ENCODE results near the gene BSG.

DNA sequence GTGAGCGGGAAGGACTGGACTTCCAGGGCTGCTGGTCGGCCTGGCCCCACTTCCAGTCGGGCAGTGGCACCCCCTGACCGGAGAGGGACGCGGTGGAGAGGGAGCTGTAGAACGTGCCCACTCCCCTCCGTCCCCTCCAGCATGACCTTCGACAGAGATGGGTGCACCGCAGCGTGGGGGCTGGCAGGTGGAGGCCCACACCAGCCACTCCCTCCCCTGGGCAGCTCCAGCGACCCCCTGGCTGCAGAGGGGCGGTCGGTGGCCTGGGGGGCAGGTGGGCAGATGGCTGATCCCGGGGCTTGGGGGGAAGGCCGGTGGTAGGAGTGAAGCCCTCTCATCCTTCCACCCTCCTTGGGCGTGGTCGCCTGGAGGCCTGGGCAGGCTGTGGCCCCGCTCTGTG, 19.7 kb downstream of the BSG start:
- TF ChIP-seq, protein P1, sequence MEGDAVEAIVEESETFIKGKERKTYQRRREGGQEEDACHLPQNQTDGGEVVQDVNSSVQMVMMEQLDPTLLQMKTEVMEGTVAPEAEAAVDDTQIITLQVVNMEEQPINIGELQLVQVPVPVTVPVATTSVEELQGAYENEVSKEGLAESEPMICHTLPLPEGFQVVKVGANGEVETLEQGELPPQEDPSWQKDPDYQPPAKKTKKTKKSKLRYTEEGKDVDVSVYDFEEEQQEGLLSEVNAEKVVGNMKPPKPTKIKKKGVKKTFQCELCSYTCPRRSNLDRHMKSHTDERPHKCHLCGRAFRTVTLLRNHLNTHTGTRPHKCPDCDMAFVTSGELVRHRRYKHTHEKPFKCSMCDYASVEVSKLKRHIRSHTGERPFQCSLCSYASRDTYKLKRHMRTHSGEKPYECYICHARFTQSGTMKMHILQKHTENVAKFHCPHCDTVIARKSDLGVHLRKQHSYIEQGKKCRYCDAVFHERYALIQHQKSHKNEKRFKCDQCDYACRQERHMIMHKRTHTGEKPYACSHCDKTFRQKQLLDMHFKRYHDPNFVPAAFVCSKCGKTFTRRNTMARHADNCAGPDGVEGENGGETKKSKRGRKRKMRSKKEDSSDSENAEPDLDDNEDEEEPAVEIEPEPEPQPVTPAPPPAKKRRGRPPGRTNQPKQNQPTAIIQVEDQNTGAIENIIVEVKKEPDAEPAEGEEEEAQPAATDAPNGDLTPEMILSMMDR (IDR thresholded peaks at IDR 0.05; ENCODE audit: poor library complexity), result no peak
- no peak for TF ChIP-seq EZH2phosphoT487 (IDR thresholded peaks at IDR 0.05; ENCODE audit: low read depth, severe bottlenecking, unreplicated experiment)

Data from hepatocyte (in vitro differentiated cells).